ENCODE data around the gene SMARCAL1. TPM values are rescaled to one million over a fixed set of nuclear protein-coding genes. Genes with fewer than 3 reads are reported as not detected.

The SMARCAL1 gene
- total and polyA plus RNA-seq, 2 of the 4 experiments (the other 2 are of a cell fraction): 13.6 to 21.0 TPM

DNA sequence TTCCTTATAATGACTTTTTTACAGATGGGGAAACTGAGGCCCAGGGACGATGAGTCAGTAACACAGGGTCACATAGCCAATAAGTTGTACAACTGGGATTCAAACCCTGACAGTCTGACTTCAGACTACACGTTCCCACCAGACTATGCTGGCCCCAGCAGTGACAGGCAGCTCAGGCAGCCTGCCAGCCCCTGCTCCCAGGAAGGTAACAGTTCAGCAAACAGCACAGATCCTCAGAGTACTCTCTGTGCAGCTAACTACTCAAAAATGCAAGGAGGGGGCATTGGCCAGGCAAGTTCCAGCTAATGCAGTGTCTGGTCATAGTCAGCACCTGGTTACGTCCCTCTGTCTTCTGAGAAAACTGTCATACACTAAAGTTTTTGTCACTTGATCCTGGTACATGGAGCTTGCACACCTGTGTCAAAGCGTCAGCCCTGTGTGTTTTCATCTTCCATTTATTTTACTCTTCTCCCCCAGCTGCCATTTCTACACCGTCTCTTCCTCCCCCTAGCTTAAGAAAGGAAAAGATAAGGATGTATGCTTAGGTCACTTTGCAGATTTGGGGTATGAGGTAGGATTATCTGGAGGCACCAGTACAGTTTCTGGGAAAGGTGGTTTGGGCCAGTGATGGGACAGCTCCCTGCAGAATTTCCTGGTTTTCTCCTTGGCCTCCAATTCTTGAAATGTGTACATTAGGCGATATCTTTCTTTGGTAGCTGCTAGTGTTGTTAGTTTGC lies 4.5 kb downstream of the SMARCAL1 start:
- Histone ChIP-seq H3K18ac (ENCODE audit: low read depth, low read length) (no peak overlapping the region), H2AK9ac (replicated peaks; ENCODE audit: low read depth, low read length, poor library complexity) (no peak overlapping the region), H3K27ac (ENCODE audit: insufficient read depth, low read length) (no peak overlapping the region), H3K4me3 (ENCODE audit: insufficient read depth, low read depth, low read length) (no peak overlapping the region), H2BK120ac (ENCODE audit: low read depth, low read length) (no peak overlapping the region), H3K4me2 (ENCODE audit: low read depth, low read length) (no peak overlapping the region), H4K5ac (ENCODE audit: low read depth, low read length) (no peak overlapping the region), H3K9me1 (ENCODE audit: insufficient read depth, low read length) (peaks cover 10% of the 10 kb centered on the region; the same call in 1 of the 2 replicates), H3K4ac (ENCODE audit: low read depth, low read length) (no peak overlapping the region), H3K23ac (ENCODE audit: low read depth, low read length) (no peak overlapping the region), H2AFZ (replicated peaks; ENCODE audit: low read length, poor library complexity) (no peak overlapping the region), H2BK15ac (ENCODE audit: low read depth, low read length) (no peak overlapping the region), H3K14ac (replicated peaks; ENCODE audit: low read depth, low read length) (no peak overlapping the region), H3K36me3 (ENCODE audit: control insufficient read depth, insufficient read depth, low read length) (peaks cover 34% of the 10 kb centered on the region), H2BK20ac (ENCODE audit: low read depth, low read length) (no peak overlapping the region), H3K79me1 (ENCODE audit: low read depth in 1 of 2, low read length in 2 of 2) (peaks cover 17 to 28% of the 10 kb centered on the region in 2 experiments), H3K9ac (ENCODE audit: low read depth, low read length) (no peak overlapping the region), H3K4me1 (ENCODE audit: control insufficient read depth, insufficient read depth, low read length) (peaks cover 2% of the 10 kb centered on the region; the same call in 1 of the 2 replicates), H3K9me3 (ENCODE audit: control insufficient read depth, insufficient read depth, low read length) (no peaks in the 10 kb centered on the region), H4K20me1 (ENCODE audit: insufficient read depth, low read length) (no peaks in the 10 kb centered on the region), H3K27me3 (ENCODE audit: control insufficient read depth, insufficient read depth, low read length) (no peaks in the 10 kb centered on the region), H4K91ac (ENCODE audit: insufficient read depth, low read depth, low read length) (no peak overlapping the region), H4K8ac (ENCODE audit: low read depth in 2 of 2, low read length in 2 of 2) (no peak overlapping the region), H2AK5ac (ENCODE audit: low read depth, low read length) (no peak overlapping the region), H3K56ac (ENCODE audit: extremely low read depth, insufficient read depth, low read length) (no peak overlapping the region), H2BK5ac (ENCODE audit: low read depth, low read length, poor library complexity, severe bottlenecking) (no peak overlapping the region)
- dilution Hi-C loops (cut with HindIII; ENCODE audit: low sequenced_read_pairs, unreplicated experiment): no loop called here
- in situ Hi-C loops (cut with MboI; ENCODE audit: low sequenced_read_pairs): loop anchor here (25.0 kb wide), 1 partner anchor 204 kb away; no protein-coding TSS in a partner anchor
- TF ChIP-seq RCOR1 (IDR thresholded peaks at IDR 0.05; ENCODE audit: insufficient replicate concordance, low read length): no peak
- TF ChIP-seq BHLHE40 (IDR thresholded peaks at IDR 0.05; ENCODE audit: low read depth, low read length): no peak
- TF ChIP-seq MAZ (IDR thresholded peaks at IDR 0.05; ENCODE audit: borderline replicate concordance, low read depth, low read length): no peak
- TF ChIP-seq, protein P1, sequence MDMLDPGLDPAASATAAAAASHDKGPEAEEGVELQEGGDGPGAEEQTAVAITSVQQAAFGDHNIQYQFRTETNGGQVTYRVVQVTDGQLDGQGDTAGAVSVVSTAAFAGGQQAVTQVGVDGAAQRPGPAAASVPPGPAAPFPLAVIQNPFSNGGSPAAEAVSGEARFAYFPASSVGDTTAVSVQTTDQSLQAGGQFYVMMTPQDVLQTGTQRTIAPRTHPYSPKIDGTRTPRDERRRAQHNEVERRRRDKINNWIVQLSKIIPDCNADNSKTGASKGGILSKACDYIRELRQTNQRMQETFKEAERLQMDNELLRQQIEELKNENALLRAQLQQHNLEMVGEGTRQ (IDR thresholded peaks at IDR 0.05; ENCODE audit: low read depth, low read length): no peak
- TF ChIP-seq NFE2L2 (IDR thresholded peaks at IDR 0.05; ENCODE audit: low read depth, low read length): no peak
- TF ChIP-seq POLR2A (IDR thresholded peaks at IDR 0.05; ENCODE audit: low read depth, low read length): no peak
- no peak for TF ChIP-seq FOS (IDR thresholded peaks at IDR 0.05; ENCODE audit: low read depth, low read length)
- no peak for TF ChIP-seq RFX5 (IDR thresholded peaks at IDR 0.05; ENCODE audit: low read depth, low read length)
- TF ChIP-seq MAFK (IDR thresholded peaks at IDR 0.05; ENCODE audit: low read depth, low read length): no peak
- intact Hi-C loops (cut with micrococcal nuclease): no loop called here
- ChIA-PET CTCF (no interaction called here), POLR2A (ENCODE audit: unreplicated experiment) (no interaction called here)
- no peak for DNase-seq
- no TSS peak for BruUV-seq (replicated peaks)
- 90% methylated on average over 2 of the region's 6 CpGs; no CpG with 5 or more reads in 1 of the 2 experiments for whole genome bisulfite sequencing, 2 experiments (ENCODE audit: extremely low coverage in 2 of 2, insufficient read length in 1 of 2)
- no peak for ATAC-seq (ENCODE audit: low read depth)

Measured in IMR-90 (cell line).